ENCODE results near the gene CXADR. TPM values are rescaled to one million over a fixed set of nuclear protein-coding genes. Genes with fewer than 3 reads are reported as not detected.

The CXADR gene
- total RNA-seq, 1 donor from 2014 or later: 226 TPM

GRCh38 chr21:17492415-17493168, 20.3 kb upstream of the CXADR start:
- peak overlapping the region; percentile 17 for H3K27ac Mint-ChIP-seq
- no peak overlapping the region for H3K4me3 ChIP-seq
- H3K9me3 ChIP-seq (ENCODE audit: low read depth): no peaks in the 10 kb centered on the region
- no peak overlapping the region for H3K4me2 ChIP-seq
- H3K27me3 ChIP-seq: no peaks in the 10 kb centered on the region
- H3K27me3 Mint-ChIP-seq (ENCODE audit: insufficient read depth, low read depth): peaks cover 4% of the 10 kb centered on the region
- H3K4me1 Mint-ChIP-seq: peaks cover 20% of the 10 kb centered on the region
- H3K36me3 Mint-ChIP-seq: no peaks in the 10 kb centered on the region
- no peaks in the 10 kb centered on the region for H3K79me2 ChIP-seq (ENCODE audit: low read depth)
- no peak overlapping the region for H3K9ac ChIP-seq
- no peak overlapping the region for H3K4me3 Mint-ChIP-seq
- TF ChIP-seq EZH2phosphoT487 (IDR thresholded peaks at IDR 0.05): no peak
- no peak for TF ChIP-seq EZH2 (IDR thresholded peaks at IDR 0.05)
- TF ChIP-seq CTCF (IDR thresholded peaks at IDR 0.05): no peak
- H4K20me1 ChIP-seq (ENCODE audit: low read depth): no peaks in the 10 kb centered on the region
- H3K4me1 ChIP-seq: peaks cover 14% of the 10 kb centered on the region
- H3F3A ChIP-seq (ENCODE audit: low read depth): peaks cover 4% of the 10 kb centered on the region
- no peak overlapping the region for H2AFZ ChIP-seq (replicated peaks)
- H3K9me3 Mint-ChIP-seq: no peaks in the 10 kb centered on the region
- H3K27ac ChIP-seq: no peak overlapping the region
- no peaks in the 10 kb centered on the region for H3K36me3 ChIP-seq
- no peak for DNase-seq (ENCODE audit: low spot score)

- Histone ChIP-seq H3K4me2 (no peak overlapping the region), H3K4me1 (peaks cover 20% of the 10 kb centered on the region), H3K36me3 (no peaks in the 10 kb centered on the region), H3F3A (ENCODE audit: low read depth) (peaks cover 4% of the 10 kb centered on the region), H3K27me3 (no peaks in the 10 kb centered on the region), H3K9me3 (ENCODE audit: low read depth) (no peaks in the 10 kb centered on the region), H3K27ac (no peak overlapping the region), H3K4me3 (no peak overlapping the region), H3K79me2 (ENCODE audit: low read depth) (no peaks in the 10 kb centered on the region), H4K20me1 (ENCODE audit: low read depth) (no peaks in the 10 kb centered on the region), H3K9ac (no peak overlapping the region), H2AFZ (replicated peaks) (no peak overlapping the region)
- TF ChIP-seq EZH2phosphoT487 (IDR thresholded peaks at IDR 0.05) (no peak), CTCF (IDR thresholded peaks at IDR 0.05) (no peak), EZH2 (IDR thresholded peaks at IDR 0.05) (no peak)
- peaks cover 2% of the 10 kb centered on the region for H3K27me3 Mint-ChIP-seq (ENCODE audit: insufficient read depth, low read depth)
- no peak overlapping the region for H3K4me3 Mint-ChIP-seq
- H3K36me3 Mint-ChIP-seq: no peaks in the 10 kb centered on the region
- no peak overlapping the region for H3K27ac Mint-ChIP-seq
- no peak for DNase-seq (ENCODE audit: low spot score)
- no peaks in the 10 kb centered on the region for H3K9me3 Mint-ChIP-seq
- peaks cover 26% of the 10 kb centered on the region for H3K4me1 Mint-ChIP-seq
Observed at GRCh38 chr21:17494051-17494450, 18.8 kb upstream of the CXADR start.

- no peak overlapping the region for H3K27ac Mint-ChIP-seq
- TF ChIP-seq EZH2phosphoT487 (IDR thresholded peaks at IDR 0.05) (no peak), EZH2 (IDR thresholded peaks at IDR 0.05) (no peak), CTCF (IDR thresholded peaks at IDR 0.05) (no peak)
- Histone ChIP-seq H3K9ac (no peak overlapping the region), H3K4me1 (peaks cover 21% of the 10 kb centered on the region), H4K20me1 (ENCODE audit: low read depth) (no peaks in the 10 kb centered on the region), H3K36me3 (no peaks in the 10 kb centered on the region), H3K79me2 (ENCODE audit: low read depth) (no peaks in the 10 kb centered on the region), H2AFZ (replicated peaks) (peak overlapping the region; percentile 13), H3K4me2 (peak overlapping the region; percentile 36), H3F3A (ENCODE audit: low read depth) (peaks cover 4% of the 10 kb centered on the region), H3K27ac (no peak overlapping the region), H3K4me3 (no peak overlapping the region), H3K27me3 (no peaks in the 10 kb centered on the region), H3K9me3 (ENCODE audit: low read depth) (no peaks in the 10 kb centered on the region)
- H3K4me1 Mint-ChIP-seq: peaks cover 31% of the 10 kb centered on the region
- H3K4me3 Mint-ChIP-seq: no peak overlapping the region
- no peaks in the 10 kb centered on the region for H3K36me3 Mint-ChIP-seq
- H3K9me3 Mint-ChIP-seq: no peaks in the 10 kb centered on the region
- peak; percentile 47 for DNase-seq (ENCODE audit: low spot score)
- H3K27me3 Mint-ChIP-seq (ENCODE audit: insufficient read depth, low read depth): peaks cover 2% of the 10 kb centered on the region
Observed at GRCh38 chr21:17495680-17496079, 17.2 kb upstream of the CXADR start.
